GM21390 (cell line): ENCODE measurements around the gene BIRC3.
"Not testable (repeated sequence)": the region's sequence is repeated elsewhere in the genome, so short reads cannot be mapped to it uniquely, and the experiment has no call there.

Experiments
- ATAC-seq: cut with Tn5 transposase; IDR thresholded peaks from one replicate; pipeline ENCODE4 v1.9.1; 2021; ENCODE audit not compliant: unreplicated experiment

The BIRC3 gene

GRCh38 chr11:102367364-102367763 lies 50.1 kb downstream of the BIRC3 start:
- no peak for ATAC-seq

- ATAC-seq, result peak; percentile 100
Observed at GRCh38 chr11:102368472-102368871, 51.2 kb downstream of the BIRC3 start.

GRCh38 chr11:102374633-102375424 lies 57.5 kb downstream of the BIRC3 start:
- ATAC-seq, result not testable (repeated sequence)

- ATAC-seq, result no peak
Observed at GRCh38 chr11:102375720-102376399, 58.6 kb downstream of the BIRC3 start.

GRCh38 chr11:102377891-102378290 lies 60.6 kb downstream of the BIRC3 start:
- no peak for ATAC-seq

GRCh38 chr11:102378818-102379217 lies 61.5 kb downstream of the BIRC3 start:
- ATAC-seq, result no peak

- ATAC-seq, result no peak
Observed at GRCh38 chr11:102382384-102382783, 65.1 kb downstream of the BIRC3 start.

GRCh38 chr11:102383839-102384238 lies 66.6 kb downstream of the BIRC3 start:
- ATAC-seq, result no peak

- ATAC-seq, result no peak
Observed at GRCh38 chr11:102384419-102385079, 67.3 kb downstream of the BIRC3 start.

GRCh38 chr11:102385085-102386007 lies 68.1 kb downstream of the BIRC3 start:
- ATAC-seq, result no peak

GRCh38 chr11:102386136-102386734 lies 69.0 kb downstream of the BIRC3 start:
- no peak for ATAC-seq

GRCh38 chr11:102387043-102387781 lies 69.9 kb downstream of the BIRC3 start:
- ATAC-seq, result no peak
